Measurements from ENCODE around the gene LMF1.
"Not testable (repeated sequence)": the region's sequence is repeated elsewhere in the genome, so short reads cannot be mapped to it uniquely, and the experiment has no call there.

The LMF1 gene

GRCh38 chr16:861446-861845 lies 109.3 kb downstream of the LMF1 start:
- no peak for DNase-seq

DNA sequence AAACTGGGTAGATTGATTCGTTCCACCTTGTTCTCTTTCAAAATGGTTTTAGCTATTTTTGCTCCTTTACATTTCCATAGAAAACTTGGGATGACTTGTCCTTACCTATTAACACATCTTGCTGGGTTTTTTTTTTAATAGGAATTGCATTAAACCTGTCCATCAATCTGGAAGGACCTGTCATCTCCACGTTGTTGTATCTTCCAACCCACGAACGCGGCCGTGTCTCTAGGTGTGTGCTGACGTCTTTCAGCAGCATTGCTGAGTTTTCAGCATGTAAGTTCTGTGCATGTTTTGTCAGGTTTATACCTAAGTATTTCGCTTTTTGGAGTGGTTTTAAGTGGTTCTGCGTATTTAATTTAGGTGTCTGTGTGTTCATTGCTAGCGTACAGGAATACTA lies 109.9 kb downstream of the LMF1 start:
- no peak for DNase-seq

- DNase-seq, result not testable (repeated sequence)
These were observed 111.8 kb downstream of the LMF1 start for GRCh38 chr16:858971-859370.

- not testable (repeated sequence) for DNase-seq
These were observed 112.3 kb downstream of the LMF1 start for GRCh38 chr16:858441-858840.

DNA sequence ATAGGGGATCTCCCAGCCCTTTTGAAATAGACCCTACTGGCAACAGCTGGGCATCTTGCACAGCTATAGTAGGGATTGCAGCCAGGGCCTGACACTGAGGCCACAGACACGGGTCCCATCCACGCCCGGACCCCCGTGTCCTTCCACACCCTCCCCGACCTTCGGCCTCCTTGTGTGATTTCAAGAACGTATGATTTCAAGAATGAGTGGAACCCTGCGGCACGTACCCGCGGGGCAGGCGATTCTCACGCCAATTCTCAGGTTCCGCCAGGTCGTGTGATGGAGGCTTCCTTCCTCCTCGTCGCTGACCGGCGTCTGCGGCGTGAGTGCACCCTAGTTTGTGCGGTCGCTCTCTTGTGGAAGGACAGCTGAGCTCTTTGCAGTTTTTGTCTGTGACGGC lies 114.0 kb downstream of the LMF1 start:
- no peak for DNase-seq

DNA sequence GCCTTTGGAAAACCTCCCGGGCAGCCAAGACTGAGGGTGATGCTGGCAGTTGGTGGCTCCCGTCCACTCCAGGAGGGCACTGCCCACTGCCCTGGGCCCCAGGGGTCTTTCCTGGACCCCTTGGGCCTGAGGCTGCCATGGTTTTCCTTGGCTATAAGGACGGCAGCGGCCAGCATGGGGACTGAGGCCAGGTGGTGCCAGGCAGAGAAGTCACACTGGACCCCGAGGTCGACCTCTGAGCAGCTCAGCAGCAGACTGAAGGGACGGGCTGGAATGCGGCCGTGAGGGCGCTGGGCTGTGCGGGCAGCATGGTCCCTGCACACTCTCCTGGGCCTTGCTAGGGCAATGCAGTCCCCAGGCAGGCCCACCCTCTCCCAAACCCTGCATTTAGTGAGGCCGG lies 114.7 kb downstream of the LMF1 start:
- DNase-seq, result no peak

DNA sequence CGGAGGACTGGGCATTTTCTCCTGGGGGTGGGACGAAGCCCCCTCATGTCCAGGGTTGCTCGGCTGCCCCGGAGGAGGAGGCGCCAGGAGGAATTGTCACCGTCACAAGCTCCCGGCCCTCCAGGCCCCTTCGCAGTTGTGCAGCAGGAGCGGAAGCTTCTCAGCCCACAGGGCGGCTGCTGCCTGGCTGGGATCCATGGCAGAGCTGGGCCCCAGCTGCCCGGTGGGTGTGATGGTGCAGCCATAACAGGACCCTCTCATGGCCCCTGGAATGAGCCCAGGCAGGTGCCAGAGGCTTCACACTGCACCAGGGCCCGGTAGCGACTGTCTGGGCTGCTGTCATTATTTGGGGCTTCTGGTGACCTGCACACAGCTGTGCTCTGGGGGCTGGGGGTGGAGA lies 115.3 kb downstream of the LMF1 start:
- DNase-seq, result no peak

- no peak for DNase-seq
These were observed 115.9 kb downstream of the LMF1 start for GRCh38 chr16:854808-855410.

GRCh38 chr16:853981-854807 lies 116.6 kb downstream of the LMF1 start:
- DNase-seq, result no peak

DNA sequence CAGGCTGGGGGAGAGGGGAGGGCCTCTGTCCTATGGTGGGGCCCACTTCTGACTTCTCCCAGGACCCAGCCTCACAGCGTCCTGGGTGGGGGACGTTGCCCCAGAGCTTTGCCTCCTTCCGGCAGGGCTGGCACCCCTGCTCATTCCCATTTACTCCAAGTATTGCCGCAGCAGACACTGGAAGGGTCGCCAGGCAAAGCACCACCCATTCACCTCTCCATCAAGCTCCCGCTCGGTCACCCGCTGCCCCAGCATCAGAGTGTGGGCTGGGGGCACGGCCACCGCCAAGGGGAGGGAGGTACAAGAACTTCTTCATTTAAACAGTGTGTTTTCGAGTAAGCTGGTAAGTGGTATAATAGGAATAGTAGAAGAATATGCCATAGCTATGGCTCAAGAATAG lies 117.5 kb downstream of the LMF1 start:
- no peak for DNase-seq

GRCh38 chr16:852451-853185 lies 118.2 kb downstream of the LMF1 start:
- no peak for DNase-seq

- DNase-seq, result no peak
These were observed 118.9 kb downstream of the LMF1 start for GRCh38 chr16:851871-852270.

- DNase-seq, result no peak
These were observed 119.5 kb downstream of the LMF1 start for GRCh38 chr16:851209-851810.

DNA sequence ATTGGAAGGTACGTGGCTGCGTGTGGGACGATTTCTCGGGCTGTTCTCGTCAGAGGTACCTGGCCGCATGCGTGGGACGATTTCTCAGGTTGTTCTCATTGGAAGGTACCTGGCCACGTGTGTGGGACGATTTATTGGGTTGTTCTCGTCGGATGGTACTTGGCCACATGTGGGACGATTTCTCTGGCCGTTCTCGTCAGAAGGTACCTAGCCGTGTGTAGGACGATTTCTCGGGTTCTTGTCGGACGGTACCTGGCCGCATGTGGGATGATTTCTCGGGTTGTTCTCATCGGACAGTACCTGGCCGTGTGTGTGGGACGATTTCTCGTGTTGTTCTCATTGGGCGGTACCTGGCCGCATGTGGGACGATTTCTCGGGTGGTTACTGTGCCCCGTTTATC lies 120.1 kb downstream of the LMF1 start:
- DNase-seq, result no peak

GRCh38 chr16:848510-849253 lies 122.1 kb downstream of the LMF1 start:
- DNase-seq, result no peak

DNA sequence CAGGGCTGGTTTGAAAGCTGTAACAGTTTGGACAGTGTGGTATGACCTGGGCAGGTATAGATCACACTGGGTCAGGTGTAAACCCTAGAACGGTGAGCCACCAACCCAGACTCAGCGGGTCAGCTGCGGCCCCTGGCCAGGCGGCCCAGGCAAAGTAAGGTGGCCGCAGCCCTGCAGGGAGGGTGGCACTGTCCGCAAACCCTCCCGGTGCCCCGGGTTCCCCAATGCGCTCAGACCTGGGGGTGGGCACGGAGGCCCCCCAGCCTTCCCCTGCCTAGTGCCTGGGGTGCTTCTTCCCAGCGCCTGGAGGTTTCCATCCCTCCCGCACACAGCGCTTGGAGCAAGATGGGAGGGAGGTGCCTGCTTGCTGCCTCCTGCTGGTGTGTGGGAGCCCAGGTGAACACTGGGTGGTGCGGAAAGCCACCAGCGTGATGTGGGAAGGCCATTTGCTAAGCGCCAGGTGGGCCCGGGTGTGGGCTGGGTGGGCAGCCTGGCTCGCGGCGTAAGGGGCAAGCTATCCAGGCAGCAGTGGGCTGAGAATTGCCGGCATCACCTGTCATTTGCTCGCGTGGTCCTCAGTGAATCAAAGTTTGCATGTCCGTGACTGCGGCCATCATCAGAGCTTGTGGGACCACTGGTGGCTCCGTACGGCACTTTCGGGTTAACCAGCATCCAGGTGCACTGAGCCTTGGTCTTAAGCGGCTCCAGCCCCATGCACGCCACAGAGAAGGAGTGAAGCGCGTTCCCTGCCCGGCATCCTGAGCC lies 122.9 kb downstream of the LMF1 start:
- DNase-seq, result no peak

GRCh38 chr16:847151-847550 lies 123.6 kb downstream of the LMF1 start:
- DNase-seq, result no peak

DNA sequence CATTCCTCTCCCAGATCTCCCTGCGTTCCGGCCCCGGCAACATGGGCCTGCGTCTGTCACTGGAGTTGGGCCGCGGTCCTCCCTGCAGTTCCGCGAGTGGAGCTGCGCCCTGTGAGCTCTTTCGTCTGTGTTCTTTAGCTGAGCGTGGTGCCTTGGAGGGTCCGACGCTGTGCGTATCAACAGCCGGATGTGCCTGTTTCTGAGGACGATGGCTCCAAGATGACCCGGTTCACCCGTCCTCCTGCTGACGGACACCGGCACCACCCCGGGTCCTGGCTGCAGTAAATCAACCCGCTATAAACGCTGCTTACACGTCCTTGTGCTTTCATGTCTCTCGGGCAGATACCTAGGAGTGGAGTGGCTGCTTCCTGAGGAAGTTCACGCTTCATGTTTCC lies 125.4 kb downstream of the LMF1 start:
- no peak for DNase-seq

- no peak for DNase-seq
These were observed 126.0 kb downstream of the LMF1 start for GRCh38 chr16:844638-845350.

DNA sequence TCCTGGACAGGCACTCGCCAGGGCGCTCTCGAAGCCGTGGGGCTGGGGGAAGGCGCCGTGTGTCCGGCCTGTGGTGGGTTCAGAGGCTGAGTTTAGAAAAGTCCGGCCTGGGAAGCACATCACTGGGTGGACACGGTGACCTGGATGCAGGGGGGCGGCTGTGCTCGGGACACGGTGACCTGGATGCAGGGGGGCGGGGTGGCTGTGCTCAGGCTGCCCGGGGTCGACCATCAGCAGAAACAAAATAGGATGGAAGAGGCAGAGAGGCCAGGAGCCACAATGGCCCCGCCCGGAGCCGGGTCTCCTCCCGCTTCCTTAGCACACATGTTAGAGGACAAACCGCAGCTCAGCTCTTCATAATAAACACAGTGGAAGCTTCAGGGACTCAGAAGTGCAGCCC lies 127.0 kb downstream of the LMF1 start:
- DNase-seq, result no peak
